ENCODE measurements around the gene ZNF281. TPM values are rescaled to one million over a fixed set of nuclear protein-coding genes. Genes with fewer than 3 reads are reported as not detected.

ZNF281 gene
- total RNA-seq, 1 experiment from 2014 or later, result 23.3 TPM

DNA sequence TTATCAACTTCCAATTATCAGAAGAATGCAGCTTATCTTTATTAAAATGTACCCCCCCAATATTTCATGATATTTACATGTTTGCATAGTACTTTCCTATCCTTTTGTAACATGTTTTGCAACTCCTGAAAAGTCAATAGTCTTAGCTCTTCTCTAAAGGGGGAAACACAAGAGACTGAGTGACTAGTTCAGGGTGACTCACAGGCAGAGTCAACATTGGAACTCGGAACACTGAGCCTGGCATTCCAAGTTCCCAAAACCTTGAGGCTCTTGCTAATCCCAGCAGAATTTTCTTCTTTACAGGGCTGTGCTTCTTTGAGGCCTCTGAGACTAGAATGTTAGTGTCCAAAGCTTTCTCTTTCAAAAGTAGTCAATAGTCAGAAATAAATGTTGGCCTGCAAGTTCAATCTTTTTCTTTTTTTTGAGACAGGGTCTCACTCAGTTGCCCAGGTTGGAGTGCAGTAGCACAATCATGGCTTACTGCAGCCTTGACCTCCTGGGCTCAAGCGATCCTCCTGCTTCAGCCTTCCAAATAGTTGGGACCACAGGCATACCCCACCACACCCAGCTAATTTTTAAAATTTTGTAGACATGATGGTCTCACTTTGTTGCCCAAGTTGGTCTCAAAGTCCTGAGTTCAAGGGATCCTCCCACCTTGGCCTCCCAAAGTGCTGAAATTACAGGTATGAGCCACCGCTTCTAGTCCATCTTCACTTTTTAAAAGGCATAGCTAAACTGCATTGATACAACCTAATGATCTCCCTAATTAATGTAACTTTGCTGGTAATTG lies 37.5 kb downstream of the ZNF281 start:
- no peak overlapping the region for H3K9ac ChIP-seq (ENCODE audit: low read length)
- H3K4me1 ChIP-seq (ENCODE audit: control insufficient read depth in 1 of 2, insufficient read depth in 2 of 2, low read length in 2 of 2), result peaks cover 0 to 26% of the 10 kb centered on the region in 2 experiments; a peak in 3 of 4 replicates
- H3K9me2 ChIP-seq (ENCODE audit: insufficient read depth), result no peaks in the 10 kb centered on the region
- H2AFZ ChIP-seq (ENCODE audit: low read depth, low read length, poor library complexity, severe bottlenecking), result no peak overlapping the region
- H3K79me2 ChIP-seq (ENCODE audit: insufficient read depth, low read length), result no peaks in the 10 kb centered on the region
- no TSS peak for BruUV-seq (replicated peaks)
- no peaks in the 10 kb centered on the region for H4K20me1 ChIP-seq (ENCODE audit: insufficient read depth)
- no peak overlapping the region for H3K27ac ChIP-seq (ENCODE audit: low read depth, low read length)
- no peaks in the 10 kb centered on the region for H3K9me3 ChIP-seq (ENCODE audit: control insufficient read depth in 1 of 2, insufficient read depth in 1 of 2, low read depth in 1 of 2, low read length in 2 of 2)
- H3K4me2 ChIP-seq (ENCODE audit: low read length), result peak overlapping the region; percentile 48
- no peaks in the 10 kb centered on the region for H3K27me3 ChIP-seq (ENCODE audit: insufficient read depth, low read length)
- no peak overlapping the region for H3K4me3 ChIP-seq (replicated peaks in 1 of 2; ENCODE audit: low read depth in 1 of 2, low read length in 2 of 2)
- ChIA-PET RAD21 (ENCODE audit: low non-redundant PET in 1 of 2, low total read pairs in 2 of 2, uncharacterized antibody in 2 of 2, unreplicated experiment in 2 of 2) (no interaction called here), CTCF (no interaction called here), POLR2A (interaction anchor here (0.8 to 1.5 kb wide), 3 partner anchors 8 to 15 kb away, joined by 3 to 4 read pairs (median 3); no protein-coding TSS in a partner anchor)
- ATAC-seq (peak; percentile 80), DNase-seq (ENCODE audit: low read depth, low spot score) (peak; percentile 51)
- H3K36me3 ChIP-seq (ENCODE audit: control insufficient read depth in 1 of 2, insufficient read depth in 2 of 2, low read length in 2 of 2), result no peaks in the 10 kb centered on the region
- TF ChIP-seq FOSL1 (IDR thresholded peaks at IDR 0.05; ENCODE audit: low read depth) (peak; percentile 84), ELF1 (IDR thresholded peaks at IDR 0.05; ENCODE audit: borderline replicate concordance, low read depth) (no peak), JUND (IDR thresholded peaks at IDR 0.05) (peak; percentile 84), POLR2A (IDR thresholded peaks at IDR 0.05; ENCODE audit: borderline replicate concordance, extremely low read depth, insufficient read depth, insufficient read length) (no peak), ZNF274 (IDR thresholded peaks at IDR 0.05; ENCODE audit: low read depth, low read length) (no peak), CEBPB (IDR thresholded peaks at IDR 0.05; ENCODE audit: low read depth) (peak; percentile 88), CBX3 (IDR thresholded peaks at IDR 0.05; ENCODE audit: low read depth) (peak; percentile 57; the same call in 1 of the 2 replicates), SP1 (IDR thresholded peaks at IDR 0.05; ENCODE audit: low read depth) (peak; percentile 50)
- TF ChIP-seq, protein P1, sequence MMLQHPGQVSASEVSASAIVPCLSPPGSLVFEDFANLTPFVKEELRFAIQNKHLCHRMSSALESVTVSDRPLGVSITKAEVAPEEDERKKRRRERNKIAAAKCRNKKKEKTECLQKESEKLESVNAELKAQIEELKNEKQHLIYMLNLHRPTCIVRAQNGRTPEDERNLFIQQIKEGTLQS (IDR thresholded peaks at IDR 0.05), result 0 out of 2 replicates have a peak, but pooled peaks have one; percentile 5
- intact Hi-C loops (cut with micrococcal nuclease), result no loop called here

DNA sequence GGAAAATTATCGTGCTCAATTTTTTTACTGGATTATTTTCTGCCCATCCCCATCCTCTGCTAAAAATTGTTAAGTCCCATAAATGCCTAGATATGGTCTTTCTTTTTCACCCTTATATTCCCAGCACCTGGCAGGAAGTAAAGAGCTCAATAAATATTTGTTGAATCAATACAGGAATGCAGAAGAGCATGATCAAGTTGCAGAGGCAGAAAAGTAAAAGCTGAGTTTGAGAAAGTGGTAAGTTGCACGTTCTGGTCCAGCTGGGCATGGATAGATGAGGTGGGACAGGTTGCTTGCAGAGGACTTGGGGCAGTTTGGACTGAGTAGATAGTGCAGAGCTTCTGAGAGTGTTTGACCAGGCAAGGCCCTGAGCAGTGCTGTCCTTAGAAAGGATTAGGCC lies 40.1 kb downstream of the ZNF281 start:
- H4K20me1 ChIP-seq (ENCODE audit: insufficient read depth), result no peaks in the 10 kb centered on the region
- no peaks in the 10 kb centered on the region for H3K79me2 ChIP-seq (ENCODE audit: insufficient read depth, low read length)
- intact Hi-C loops (cut with micrococcal nuclease), result no loop called here
- H3K27ac ChIP-seq (ENCODE audit: low read depth, low read length), result no peak overlapping the region
- TF ChIP-seq FOSL1 (IDR thresholded peaks at IDR 0.05; ENCODE audit: low read depth) (no peak), JUND (IDR thresholded peaks at IDR 0.05) (no peak), ZBTB33 (IDR thresholded peaks at IDR 0.05; ENCODE audit: extremely low read depth, insufficient replicate concordance, low read length) (no peak), CEBPB (IDR thresholded peaks at IDR 0.05; ENCODE audit: low read depth) (no peak), SP1 (IDR thresholded peaks at IDR 0.05; ENCODE audit: low read depth) (no peak), YY1 (IDR thresholded peaks at IDR 0.05; ENCODE audit: extremely low read depth, insufficient replicate concordance, low read depth, low read length) (no peak), SRF (IDR thresholded peaks at IDR 0.05; ENCODE audit: low read depth) (no peak), POLR2A (IDR thresholded peaks at IDR 0.05; ENCODE audit: borderline replicate concordance, extremely low read depth, insufficient read depth, insufficient read length) (no peak), SIN3A (IDR thresholded peaks at IDR 0.05; ENCODE audit: low read depth) (no peak), RAD21 (IDR thresholded peaks at IDR 0.05; ENCODE audit: low read depth) (no peak)
- TF ChIP-seq, protein P2, sequence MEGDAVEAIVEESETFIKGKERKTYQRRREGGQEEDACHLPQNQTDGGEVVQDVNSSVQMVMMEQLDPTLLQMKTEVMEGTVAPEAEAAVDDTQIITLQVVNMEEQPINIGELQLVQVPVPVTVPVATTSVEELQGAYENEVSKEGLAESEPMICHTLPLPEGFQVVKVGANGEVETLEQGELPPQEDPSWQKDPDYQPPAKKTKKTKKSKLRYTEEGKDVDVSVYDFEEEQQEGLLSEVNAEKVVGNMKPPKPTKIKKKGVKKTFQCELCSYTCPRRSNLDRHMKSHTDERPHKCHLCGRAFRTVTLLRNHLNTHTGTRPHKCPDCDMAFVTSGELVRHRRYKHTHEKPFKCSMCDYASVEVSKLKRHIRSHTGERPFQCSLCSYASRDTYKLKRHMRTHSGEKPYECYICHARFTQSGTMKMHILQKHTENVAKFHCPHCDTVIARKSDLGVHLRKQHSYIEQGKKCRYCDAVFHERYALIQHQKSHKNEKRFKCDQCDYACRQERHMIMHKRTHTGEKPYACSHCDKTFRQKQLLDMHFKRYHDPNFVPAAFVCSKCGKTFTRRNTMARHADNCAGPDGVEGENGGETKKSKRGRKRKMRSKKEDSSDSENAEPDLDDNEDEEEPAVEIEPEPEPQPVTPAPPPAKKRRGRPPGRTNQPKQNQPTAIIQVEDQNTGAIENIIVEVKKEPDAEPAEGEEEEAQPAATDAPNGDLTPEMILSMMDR (IDR thresholded peaks at IDR 0.05 in 2 of 3, conservative IDR thresholded peaks at IDR 0.05 in 1 of 3; ENCODE audit: borderline replicate concordance in 1 of 3, insufficient read depth in 1 of 3, low read depth in 2 of 3, low read length in 2 of 3), result no peak
- TF ChIP-seq, protein P1 (IDR thresholded peaks at IDR 0.05), result no peak
- H2AFZ ChIP-seq (ENCODE audit: low read depth, low read length, poor library complexity, severe bottlenecking), result no peak overlapping the region
- no peaks in the 10 kb centered on the region for H3K36me3 ChIP-seq (ENCODE audit: control insufficient read depth in 1 of 2, insufficient read depth in 2 of 2, low read length in 2 of 2)
- ATAC-seq, result no peak
- no peaks in the 10 kb centered on the region for H3K9me2 ChIP-seq (ENCODE audit: insufficient read depth)
- DNase-seq (ENCODE audit: low read depth, low spot score), result no peak
- no peaks in the 10 kb centered on the region for H3K9me3 ChIP-seq (ENCODE audit: control insufficient read depth in 1 of 2, insufficient read depth in 1 of 2, low read depth in 1 of 2, low read length in 2 of 2)
- H3K4me3 ChIP-seq (replicated peaks in 1 of 2; ENCODE audit: low read depth in 1 of 2, low read length in 2 of 2), result no peak overlapping the region
- CTCF ChIA-PET, result no interaction called here
- RAD21 ChIA-PET (ENCODE audit: low non-redundant PET in 1 of 2, low total read pairs in 2 of 2, uncharacterized antibody in 2 of 2, unreplicated experiment in 2 of 2), result no interaction called here
- H3K4me2 ChIP-seq (ENCODE audit: low read length), result no peak overlapping the region
- no peak overlapping the region for H3K9ac ChIP-seq (ENCODE audit: low read length)
- POLR2A ChIA-PET, result no interaction called here
- no peaks in the 10 kb centered on the region for H3K27me3 ChIP-seq (ENCODE audit: insufficient read depth, low read length)
- no TSS peak for BruUV-seq (replicated peaks)
- peaks cover 0 to 25% of the 10 kb centered on the region in 2 experiments; a peak in 3 of 4 replicates for H3K4me1 ChIP-seq (ENCODE audit: control insufficient read depth in 1 of 2, insufficient read depth in 2 of 2, low read length in 2 of 2)

Data from HCT116 (cell line).